Tibial artery (tissue), 4 donors: Measurements from ENCODE around the gene LIMS2.

ENCODE experiments used
- DNase-seq, 2 donors: peaks; one replicate each; pipeline ENCODE4 v3.0.0-alpha.2; 2019
- H3K27ac ChIP-seq, 2 donors: fragments of 200-600 bp; sonication (generic) in 1 of 2; 1 replicate in 1 of 2; 2 replicates in 1 of 2; pipeline ENCODE4 v1.5.1; 2018 to 2019; ENCODE audit warnings: mild to moderate bottlenecking in 1 of 2
- H3K27me3 ChIP-seq, 2 donors: fragments of 200-600 bp; sonication (generic) in 1 of 2; one replicate each; pipeline versions ENCODE4 v1.5.1 to v1.6.0; 2016 to 2019
- H3K36me3 ChIP-seq, 3 donors: fragments of 200-600 bp; sonication (generic) in 2 of 3; one replicate each; pipeline ENCODE4 v1.5.1; 2016 to 2019; ENCODE audit warnings: mild to moderate bottlenecking in 2 of 3
- H3K4me1 ChIP-seq, 4 donors: fragments of 200-600 bp; sonication (generic) in 2 of 4; 1 replicate in 3 of 4; 2 replicates in 1 of 4; pipeline ENCODE4 v1.5.1; 2016 to 2019
- H3K4me3 ChIP-seq, 2 donors: fragments of 200-600 bp; sonication (generic) in 1 of 2; 1 replicate in 1 of 2; 2 replicates in 1 of 2; pipeline ENCODE4 v1.5.1; 2018 to 2019; ENCODE audit warnings: mild to moderate bottlenecking in 2 of 2
- H3K9me3 ChIP-seq, 3 donors: fragments of 200-600 bp; sonication (generic) in 1 of 3; one replicate each; pipeline ENCODE4 v1.5.1; 2016 to 2019
- CTCF ChIP-seq, 2 experiments: fragments of 200-600 bp in 1 of 2; fragments of 450-650 bp in 1 of 2; IDR thresholded peaks; one replicate each; pipeline ENCODE4 v1.5.1; 2017 to 2019; ENCODE audit warnings: antibody characterized with exemption in 2 of 2, mild to moderate bottlenecking in 1 of 2, moderate library complexity in 1 of 2
- intact Hi-C: fragments of 100-400 bp; cut with DNase I; formaldehyde crosslinking; loops from one replicate; pipeline ENCODE4 v1.15.0; 2023; ENCODE audit warnings: low total_unique reads

The LIMS2 gene

GRCh38 chr2:127610561-127610960 lies 64.8 kb downstream of the LIMS2 start:
- Histone ChIP-seq H3K9me3 (peaks cover 0 to 30% (median 15%) of the 10 kb centered on the region in 3 donors), H3K4me3 (no peak overlapping the region), H3K27me3 (no peaks in the 10 kb centered on the region), H3K4me1 (no peaks in the 10 kb centered on the region), H3K27ac (no peak overlapping the region), H3K36me3 (no peaks in the 10 kb centered on the region)
- DNase-seq = no peak
- intact Hi-C loops = no loop called here
- TF ChIP-seq CTCF (IDR thresholded peaks at IDR 0.05) = no peak

GRCh38 chr2:127609818-127610217 lies 65.5 kb downstream of the LIMS2 start:
- Histone ChIP-seq H3K4me3 (no peak overlapping the region), H3K9me3 (peaks cover 0 to 30% (median 15%) of the 10 kb centered on the region in 3 donors), H3K36me3 (no peaks in the 10 kb centered on the region), H3K27me3 (no peaks in the 10 kb centered on the region), H3K4me1 (no peaks in the 10 kb centered on the region), H3K27ac (no peak overlapping the region)
- intact Hi-C loops = no loop called here
- TF ChIP-seq CTCF (IDR thresholded peaks at IDR 0.05) = no peak
- DNase-seq = no peak

GRCh38 chr2:127609031-127609751 lies 66.1 kb downstream of the LIMS2 start:
- H3K4me3 ChIP-seq = no peak overlapping the region
- peaks cover 0 to 28% (median 15%) of the 10 kb centered on the region in 3 donors for H3K9me3 ChIP-seq
- no peak overlapping the region for H3K27ac ChIP-seq
- no peak for DNase-seq
- no peaks in the 10 kb centered on the region for H3K4me1 ChIP-seq
- no peak for TF ChIP-seq CTCF (IDR thresholded peaks at IDR 0.05)
- H3K27me3 ChIP-seq = no peaks in the 10 kb centered on the region
- H3K36me3 ChIP-seq = no peaks in the 10 kb centered on the region
- intact Hi-C loops = no loop called here

GRCh38 chr2:127608061-127609030 lies 67.0 kb downstream of the LIMS2 start:
- TF ChIP-seq CTCF (IDR thresholded peaks at IDR 0.05) = no peak
- DNase-seq = no peak
- no peaks in the 10 kb centered on the region for H3K4me1 ChIP-seq
- peaks cover 0 to 21% (median 11%) of the 10 kb centered on the region in 3 donors for H3K9me3 ChIP-seq
- H3K27me3 ChIP-seq = no peaks in the 10 kb centered on the region
- H3K27ac ChIP-seq = no peak overlapping the region
- intact Hi-C loops = no loop called here
- H3K36me3 ChIP-seq = no peaks in the 10 kb centered on the region
- no peak overlapping the region for H3K4me3 ChIP-seq

- Histone ChIP-seq H3K9me3 (peaks cover 0 to 18% (median 6%) of the 10 kb centered on the region in 3 donors), H3K27me3 (no peaks in the 10 kb centered on the region), H3K36me3 (no peaks in the 10 kb centered on the region), H3K4me1 (no peaks in the 10 kb centered on the region), H3K27ac (no peak overlapping the region), H3K4me3 (no peak overlapping the region)
- DNase-seq = no peak
- intact Hi-C loops = no loop called here
- TF ChIP-seq CTCF (IDR thresholded peaks at IDR 0.05) = no peak
Measured at GRCh38 chr2:127607399-127607908, 67.9 kb downstream of the LIMS2 start.
